Measurements from ENCODE around the gene CCND2. TPM values are rescaled to one million over a fixed set of nuclear protein-coding genes. Genes with fewer than 3 reads are reported as not detected.
A peak's percentile ranks its signal among the peaks of the same experiment; 100 is the strongest.
"Not testable (repeated sequence)": the region's sequence is repeated elsewhere in the genome, so short reads cannot be mapped to it uniquely, and the experiment has no call there.

CCND2 gene
- total and polyA plus RNA-seq, 5 donors from 2014 or later = 51.8 to 206 (median 65.7) TPM

DNA sequence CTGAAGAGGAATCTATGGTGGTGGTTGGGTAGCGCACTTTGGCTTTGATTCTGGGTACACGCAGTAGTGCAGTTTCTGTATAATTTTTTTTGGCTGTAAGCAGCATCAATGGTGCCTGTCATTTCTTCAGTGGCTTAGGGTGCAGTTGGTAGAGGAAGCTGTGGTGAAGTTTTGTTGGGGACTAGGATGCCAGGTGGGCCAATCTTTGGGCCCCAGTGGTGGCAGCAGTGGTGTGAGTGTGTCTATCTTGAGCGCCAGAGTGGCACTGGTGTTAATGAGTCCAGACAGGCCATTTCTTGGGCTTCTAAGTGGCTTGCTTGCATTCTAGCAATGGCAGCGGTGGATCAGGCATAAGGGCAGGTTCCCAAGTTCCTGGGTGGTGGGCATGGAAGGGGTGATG, 33.8 kb upstream of the CCND2 start:
- Histone ChIP-seq H3K4me1 (ENCODE audit: control insufficient read depth, insufficient read depth, low read length, poor library complexity, severe bottlenecking) (no peaks in the 10 kb centered on the region), H3K4me3 (ENCODE audit: low read depth, low read length) (no peak overlapping the region), H3K27me3 (ENCODE audit: control insufficient read depth, insufficient read depth, low read length) (peaks cover 3% of the 10 kb centered on the region), H3K9me3 (ENCODE audit: control insufficient read depth in 2 of 2, low read length in 2 of 2) (peaks cover 19 to 25% of the 10 kb centered on the region in 2 experiments), H3K27ac (ENCODE audit: insufficient read depth, low read length, poor library complexity, severe bottlenecking) (no peak overlapping the region), H3K36me3 (ENCODE audit: control insufficient read depth, insufficient read depth, low read length) (no peaks in the 10 kb centered on the region)
- Mint-ChIP-seq H3K4me1 (peaks cover 0 to 2% (median 0%) of the 10 kb centered on the region in 4 donors), H3K27ac (no peak overlapping the region), H3K27me3 (peaks cover 31% of the 10 kb centered on the region), H3K9me3 (peaks cover 1 to 36% (median 19%) of the 10 kb centered on the region in 7 donors), H3K36me3 (peaks cover 21% of the 10 kb centered on the region), H3K4me3 (no peak overlapping the region)
- DNase-seq = no peak
- ATAC-seq (ENCODE audit: low read depth in 2 of 2) = no peak

DNA sequence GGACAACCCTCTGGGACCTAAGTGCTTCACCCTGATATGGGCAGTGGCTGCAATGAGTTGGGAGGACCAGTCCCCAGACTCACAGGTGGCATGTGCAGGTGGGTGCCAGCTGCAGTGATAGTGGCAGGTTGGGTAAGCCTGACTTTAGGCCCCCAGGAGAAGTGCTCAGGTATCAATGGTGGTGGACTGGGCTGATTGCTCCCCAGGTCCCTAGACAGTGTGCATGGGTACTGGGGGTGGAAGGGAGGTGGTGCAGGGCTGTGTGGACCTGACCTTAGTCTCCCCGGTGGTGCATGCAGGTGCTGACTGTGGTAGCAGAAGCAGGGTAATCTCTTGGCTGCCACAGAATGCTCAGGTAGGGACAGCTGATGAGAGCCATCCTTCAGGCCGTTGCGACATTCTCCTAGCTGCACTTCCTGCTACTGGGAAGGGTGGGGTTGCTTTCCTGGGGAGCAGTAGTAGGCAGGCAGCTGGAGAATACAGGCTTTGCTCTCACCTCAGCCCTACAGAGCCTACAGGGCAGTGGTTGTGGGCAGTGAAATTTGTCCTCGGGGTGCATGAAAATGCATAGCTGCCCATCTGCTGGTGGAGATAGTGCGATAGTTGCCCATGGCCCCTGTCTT, 33.3 kb upstream of the CCND2 start:
- no peak overlapping the region for H3K4me3 ChIP-seq (ENCODE audit: low read depth, low read length)
- ATAC-seq (ENCODE audit: low read depth in 2 of 2) (no peak), DNase-seq (no peak)
- no peak overlapping the region for H3K27ac ChIP-seq (ENCODE audit: insufficient read depth, low read length, poor library complexity, severe bottlenecking)
- Mint-ChIP-seq H3K36me3 (peaks cover 21% of the 10 kb centered on the region), H3K4me1 (peaks cover 0 to 2% (median 0%) of the 10 kb centered on the region in 4 donors), H3K9me3 (peaks cover 1 to 34% (median 17%) of the 10 kb centered on the region in 7 donors), H3K27ac (no peak overlapping the region), H3K27me3 (peaks cover 29% of the 10 kb centered on the region), H3K4me3 (no peak overlapping the region)
- peaks cover 3% of the 10 kb centered on the region for H3K27me3 ChIP-seq (ENCODE audit: control insufficient read depth, insufficient read depth, low read length)
- peaks cover 19 to 23% of the 10 kb centered on the region in 2 experiments for H3K9me3 ChIP-seq (ENCODE audit: control insufficient read depth in 2 of 2, low read length in 2 of 2)
- no peaks in the 10 kb centered on the region for H3K36me3 ChIP-seq (ENCODE audit: control insufficient read depth, insufficient read depth, low read length)
- no peaks in the 10 kb centered on the region for H3K4me1 ChIP-seq (ENCODE audit: control insufficient read depth, insufficient read depth, low read length, poor library complexity, severe bottlenecking)

DNA sequence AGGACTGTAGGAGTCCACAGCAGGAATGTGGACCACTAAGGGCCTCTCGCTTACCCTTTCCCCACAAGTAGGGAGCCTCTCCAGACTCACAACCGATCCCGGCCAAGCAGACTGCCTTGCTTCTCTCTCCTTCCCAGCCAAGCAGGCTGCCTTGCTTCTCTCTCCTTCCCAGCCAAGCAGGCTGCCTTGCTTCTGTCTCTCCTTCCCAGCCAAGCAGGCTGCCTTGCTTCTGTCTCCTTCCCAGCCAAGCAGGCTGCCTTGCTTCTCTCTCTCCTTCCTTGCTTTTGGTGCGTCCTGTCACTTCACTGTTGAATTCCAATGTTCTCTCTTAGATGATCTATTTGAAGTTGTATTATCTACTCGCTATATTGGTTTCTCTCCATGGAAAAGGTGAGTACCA, 32.6 kb upstream of the CCND2 start:
- Mint-ChIP-seq H3K27ac (no peak overlapping the region), H3K36me3 (peaks cover 21% of the 10 kb centered on the region), H3K4me3 (no peak overlapping the region), H3K4me1 (peaks cover 0 to 2% (median 0%) of the 10 kb centered on the region in 4 donors), H3K27me3 (peaks cover 24% of the 10 kb centered on the region), H3K9me3 (peaks cover 0 to 31% (median 14%) of the 10 kb centered on the region in 7 donors)
- no peaks in the 10 kb centered on the region for H3K36me3 ChIP-seq (ENCODE audit: control insufficient read depth, insufficient read depth, low read length)
- no peaks in the 10 kb centered on the region for H3K4me1 ChIP-seq (ENCODE audit: control insufficient read depth, insufficient read depth, low read length, poor library complexity, severe bottlenecking)
- H3K9me3 ChIP-seq (ENCODE audit: control insufficient read depth in 2 of 2, low read length in 2 of 2) = peaks cover 19 to 22% of the 10 kb centered on the region in 2 experiments
- H3K4me3 ChIP-seq (ENCODE audit: low read depth, low read length) = no peak overlapping the region
- H3K27ac ChIP-seq (ENCODE audit: insufficient read depth, low read length, poor library complexity, severe bottlenecking) = no peak overlapping the region
- ATAC-seq (ENCODE audit: low read depth in 2 of 2) (no peak), DNase-seq (no peak)
- peaks cover 3% of the 10 kb centered on the region for H3K27me3 ChIP-seq (ENCODE audit: control insufficient read depth, insufficient read depth, low read length)

DNA sequence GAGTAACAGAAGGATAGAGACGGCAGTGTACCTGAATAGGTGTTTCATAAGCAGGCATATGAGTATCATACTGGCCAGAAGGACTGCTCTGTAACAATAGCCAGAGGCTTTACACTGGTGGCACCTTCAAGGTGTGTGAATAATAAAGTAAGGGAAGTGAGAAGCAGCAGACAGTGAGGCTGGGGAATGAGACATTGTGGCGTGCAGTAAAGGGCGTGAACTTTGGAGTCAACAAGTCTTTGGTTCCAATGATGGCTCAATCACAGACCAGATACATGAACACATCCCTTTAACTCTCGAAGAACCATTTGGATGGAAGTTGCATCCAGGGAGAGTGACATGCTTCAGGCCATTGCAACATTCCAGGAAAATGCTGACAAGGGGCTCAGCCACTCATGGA, 32.0 kb upstream of the CCND2 start:
- Mint-ChIP-seq H3K27ac (peak overlapping the region in 1 of 3 donors; percentile 48), H3K4me3 (no peak overlapping the region), H3K9me3 (peaks cover 0 to 31% (median 14%) of the 10 kb centered on the region in 7 donors), H3K4me1 (peaks cover 0 to 2% (median 0%) of the 10 kb centered on the region in 4 donors), H3K27me3 (peaks cover 24% of the 10 kb centered on the region), H3K36me3 (peaks cover 21% of the 10 kb centered on the region)
- ATAC-seq (ENCODE audit: low read depth in 2 of 2) = no peak
- no peak overlapping the region for H3K4me3 ChIP-seq (ENCODE audit: low read depth, low read length)
- H3K4me1 ChIP-seq (ENCODE audit: control insufficient read depth, insufficient read depth, low read length, poor library complexity, severe bottlenecking) = no peaks in the 10 kb centered on the region
- no peak for DNase-seq
- no peaks in the 10 kb centered on the region for H3K36me3 ChIP-seq (ENCODE audit: control insufficient read depth, insufficient read depth, low read length)
- H3K27ac ChIP-seq (ENCODE audit: insufficient read depth, low read length, poor library complexity, severe bottlenecking) = no peak overlapping the region
- H3K9me3 ChIP-seq (ENCODE audit: control insufficient read depth in 2 of 2, low read length in 2 of 2) = peaks cover 19 to 22% of the 10 kb centered on the region in 2 experiments
- peaks cover 3% of the 10 kb centered on the region for H3K27me3 ChIP-seq (ENCODE audit: control insufficient read depth, insufficient read depth, low read length)

DNA sequence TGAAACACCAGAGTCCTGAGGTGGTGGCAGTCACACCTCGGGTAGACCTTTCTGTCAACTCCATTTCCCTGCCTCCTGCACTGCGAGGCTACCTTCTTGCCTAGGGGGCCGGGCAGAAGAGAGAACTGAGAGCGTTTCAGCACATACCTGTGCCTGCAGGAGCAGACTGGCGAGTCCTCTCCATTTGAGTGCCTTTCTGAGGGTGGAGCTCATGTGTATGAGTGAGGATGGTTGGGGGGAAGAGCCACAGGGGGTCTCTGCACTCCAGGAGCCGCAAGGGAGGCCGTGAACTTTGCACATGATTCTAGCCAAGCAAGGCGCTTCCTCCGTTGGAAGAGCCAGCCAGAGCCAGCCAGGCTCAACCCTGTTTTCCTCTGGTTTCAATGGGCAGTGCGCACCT, 31.0 kb upstream of the CCND2 start:
- Mint-ChIP-seq H3K27ac (no peak overlapping the region), H3K4me3 (no peak overlapping the region), H3K9me3 (peaks cover 0 to 21% (median 9%) of the 10 kb centered on the region in 7 donors), H3K36me3 (peaks cover 13% of the 10 kb centered on the region), H3K4me1 (peaks cover 0 to 2% (median 0%) of the 10 kb centered on the region in 4 donors), H3K27me3 (peaks cover 16% of the 10 kb centered on the region)
- peaks cover under 1% of the 10 kb centered on the region for H3K27me3 ChIP-seq (ENCODE audit: control insufficient read depth, insufficient read depth, low read length)
- DNase-seq = no peak
- peaks cover 12 to 13% of the 10 kb centered on the region in 2 experiments for H3K9me3 ChIP-seq (ENCODE audit: control insufficient read depth in 2 of 2, low read length in 2 of 2)
- H3K4me1 ChIP-seq (ENCODE audit: control insufficient read depth, insufficient read depth, low read length, poor library complexity, severe bottlenecking) = no peaks in the 10 kb centered on the region
- no peak overlapping the region for H3K27ac ChIP-seq (ENCODE audit: insufficient read depth, low read length, poor library complexity, severe bottlenecking)
- no peaks in the 10 kb centered on the region for H3K36me3 ChIP-seq (ENCODE audit: control insufficient read depth, insufficient read depth, low read length)
- no peak overlapping the region for H3K4me3 ChIP-seq (ENCODE audit: low read depth, low read length)
- ATAC-seq (ENCODE audit: low read depth in 2 of 2) = no peak

DNA sequence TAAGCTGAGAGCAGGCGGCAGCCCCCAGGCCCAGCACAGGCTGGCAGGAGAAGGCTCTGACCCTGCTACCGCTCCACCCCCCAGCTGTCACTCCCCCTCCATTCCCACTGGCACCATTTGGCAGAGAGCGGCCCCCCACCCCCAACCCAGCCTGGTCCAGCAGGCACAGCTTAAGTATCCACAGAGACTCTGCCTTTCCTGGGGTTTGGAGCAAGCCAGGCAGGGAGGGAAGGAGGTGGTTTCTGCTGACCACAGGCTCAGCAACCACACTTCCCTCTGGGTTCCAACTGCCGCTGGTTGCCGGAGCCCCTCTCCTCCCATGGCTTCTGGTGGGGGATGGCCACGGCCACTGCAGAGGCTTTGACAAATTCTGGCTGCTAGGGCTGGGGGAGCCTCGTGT, 30.5 kb upstream of the CCND2 start:
- peaks cover 7 to 8% of the 10 kb centered on the region in 2 experiments for H3K9me3 ChIP-seq (ENCODE audit: control insufficient read depth in 2 of 2, low read length in 2 of 2)
- no peak overlapping the region for H3K27ac ChIP-seq (ENCODE audit: insufficient read depth, low read length, poor library complexity, severe bottlenecking)
- DNase-seq = no peak
- no peaks in the 10 kb centered on the region for H3K27me3 ChIP-seq (ENCODE audit: control insufficient read depth, insufficient read depth, low read length)
- H3K4me1 ChIP-seq (ENCODE audit: control insufficient read depth, insufficient read depth, low read length, poor library complexity, severe bottlenecking) = no peaks in the 10 kb centered on the region
- no peak overlapping the region for H3K4me3 ChIP-seq (ENCODE audit: low read depth, low read length)
- H3K27ac Mint-ChIP-seq = no peak overlapping the region
- no peak for ATAC-seq (ENCODE audit: low read depth in 2 of 2)
- peaks cover 0 to 16% (median 7%) of the 10 kb centered on the region in 7 donors for H3K9me3 Mint-ChIP-seq
- peaks cover 11% of the 10 kb centered on the region for H3K27me3 Mint-ChIP-seq
- no peaks in the 10 kb centered on the region for H3K36me3 ChIP-seq (ENCODE audit: control insufficient read depth, insufficient read depth, low read length)
- H3K4me1 Mint-ChIP-seq = peaks cover 0 to 2% (median 0%) of the 10 kb centered on the region in 4 donors
- peaks cover 11% of the 10 kb centered on the region for H3K36me3 Mint-ChIP-seq
- no peak overlapping the region for H3K4me3 Mint-ChIP-seq

DNA sequence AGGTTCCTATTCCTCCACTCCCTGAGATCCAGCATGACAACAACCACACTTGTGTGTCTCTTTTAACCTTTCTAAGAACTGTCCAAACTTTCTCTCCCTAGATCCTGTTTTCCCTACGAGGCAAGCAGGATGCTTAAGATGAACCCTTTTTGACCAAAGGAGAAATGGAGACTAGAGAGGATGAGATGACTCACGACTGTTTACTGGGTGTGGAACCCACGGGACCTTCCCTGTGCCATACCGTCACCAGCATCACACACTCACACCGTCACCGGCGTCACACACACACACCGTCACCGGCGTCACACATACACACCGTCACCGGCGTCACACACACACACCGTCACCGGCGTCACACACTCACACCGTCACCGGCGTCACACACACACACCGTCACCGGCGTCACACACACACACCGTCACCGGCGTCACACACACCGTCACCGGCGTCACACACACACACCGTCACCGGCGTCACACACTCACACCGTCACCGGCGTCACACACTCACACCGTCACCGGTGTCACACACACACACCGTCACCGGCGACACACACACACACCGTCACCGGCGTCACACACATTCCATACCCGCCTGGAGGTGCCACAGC, 30.0 kb upstream of the CCND2 start:
- H3K27me3 Mint-ChIP-seq; H3K4me1 ChIP-seq (ENCODE audit: control insufficient read depth, insufficient read depth, low read length, poor library complexity, severe bottlenecking); H3K36me3 ChIP-seq (ENCODE audit: control insufficient read depth, insufficient read depth, low read length); H3K9me3 ChIP-seq (ENCODE audit: control insufficient read depth in 2 of 2, low read length in 2 of 2); DNase-seq; H3K4me3 ChIP-seq (ENCODE audit: low read depth, low read length); H3K4me1 Mint-ChIP-seq; ATAC-seq (ENCODE audit: low read depth in 2 of 2); H3K36me3 Mint-ChIP-seq; H3K27me3 ChIP-seq (ENCODE audit: control insufficient read depth, insufficient read depth, low read length); H3K4me3 Mint-ChIP-seq; H3K27ac ChIP-seq (ENCODE audit: insufficient read depth, low read length, poor library complexity, severe bottlenecking): not testable (repeated sequence)
- Mint-ChIP-seq H3K9me3 (peaks cover 0 to 11% (median 7%) of the 10 kb centered on the region in 7 donors), H3K27ac (peak overlapping the region in 2 of 3 donors; percentile 7 to 72)
